ENCODE measurements around the gene TCERG1L.

Gene TCERG1L

DNA sequence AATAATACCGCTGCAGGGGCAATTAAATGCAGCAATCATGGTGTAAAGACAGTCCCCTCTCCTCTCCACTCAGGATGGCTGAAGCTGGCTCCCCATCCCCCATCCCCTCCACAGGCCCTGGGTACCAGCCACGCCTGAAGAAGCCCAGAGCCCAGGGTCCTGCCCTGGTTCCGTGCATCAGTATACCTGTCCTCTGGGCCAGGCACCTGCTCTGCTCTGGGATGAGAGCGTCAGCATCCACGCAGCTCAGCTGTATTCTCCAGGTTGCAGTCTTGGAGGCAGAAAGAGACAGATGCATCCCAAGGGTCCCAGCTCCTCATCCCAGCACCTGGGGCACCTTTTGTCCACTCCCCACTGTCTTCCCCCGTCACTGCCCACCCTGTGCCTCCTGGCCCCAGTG, 233.8 kb downstream of the TCERG1L start:
- H3K27me3 ChIP-seq (ENCODE audit: insufficient read depth, low read length, poor library complexity, severe bottlenecking), result no peaks in the 10 kb centered on the region
- H3K9me2 ChIP-seq (replicated peaks; ENCODE audit: low read depth, low read length), result no peaks in the 10 kb centered on the region
- no peaks in the 10 kb centered on the region for H4K20me1 ChIP-seq (ENCODE audit: insufficient read depth, low read length, poor library complexity, severe bottlenecking)
- peaks cover 19% of the 10 kb centered on the region; the same call in 1 of the 2 replicates for H3K9me3 ChIP-seq (ENCODE audit: insufficient read depth, low read depth, low read length)
- no peak for TF ChIP-seq EZH2phosphoT487 (IDR thresholded peaks at IDR 0.05; ENCODE audit: borderline replicate concordance)
- TF ChIP-seq, protein P1, sequence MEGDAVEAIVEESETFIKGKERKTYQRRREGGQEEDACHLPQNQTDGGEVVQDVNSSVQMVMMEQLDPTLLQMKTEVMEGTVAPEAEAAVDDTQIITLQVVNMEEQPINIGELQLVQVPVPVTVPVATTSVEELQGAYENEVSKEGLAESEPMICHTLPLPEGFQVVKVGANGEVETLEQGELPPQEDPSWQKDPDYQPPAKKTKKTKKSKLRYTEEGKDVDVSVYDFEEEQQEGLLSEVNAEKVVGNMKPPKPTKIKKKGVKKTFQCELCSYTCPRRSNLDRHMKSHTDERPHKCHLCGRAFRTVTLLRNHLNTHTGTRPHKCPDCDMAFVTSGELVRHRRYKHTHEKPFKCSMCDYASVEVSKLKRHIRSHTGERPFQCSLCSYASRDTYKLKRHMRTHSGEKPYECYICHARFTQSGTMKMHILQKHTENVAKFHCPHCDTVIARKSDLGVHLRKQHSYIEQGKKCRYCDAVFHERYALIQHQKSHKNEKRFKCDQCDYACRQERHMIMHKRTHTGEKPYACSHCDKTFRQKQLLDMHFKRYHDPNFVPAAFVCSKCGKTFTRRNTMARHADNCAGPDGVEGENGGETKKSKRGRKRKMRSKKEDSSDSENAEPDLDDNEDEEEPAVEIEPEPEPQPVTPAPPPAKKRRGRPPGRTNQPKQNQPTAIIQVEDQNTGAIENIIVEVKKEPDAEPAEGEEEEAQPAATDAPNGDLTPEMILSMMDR (conservative IDR thresholded peaks at IDR 0.05; ENCODE audit: low read length), result no peak
- no peak overlapping the region for H3K4me3 ChIP-seq (ENCODE audit: low read length, poor library complexity, severe bottlenecking)
- H3K36me3 ChIP-seq (ENCODE audit: insufficient read depth, low read length), result no peaks in the 10 kb centered on the region
- H3K79me2 ChIP-seq (ENCODE audit: insufficient read depth, low read length), result no peaks in the 10 kb centered on the region
- H2AFZ ChIP-seq (ENCODE audit: low read length), result no peak overlapping the region
- H3F3A ChIP-seq (ENCODE audit: low read depth), result no peaks in the 10 kb centered on the region
- H3K4me1 ChIP-seq (ENCODE audit: insufficient read depth, low read length, poor library complexity, severe bottlenecking), result no peaks in the 10 kb centered on the region
- no peak overlapping the region for H3K9ac ChIP-seq (ENCODE audit: low read depth, low read length, poor library complexity, severe bottlenecking)
- H3K4me2 ChIP-seq (ENCODE audit: low read depth, low read length, poor library complexity, severe bottlenecking), result no peak overlapping the region

DNA sequence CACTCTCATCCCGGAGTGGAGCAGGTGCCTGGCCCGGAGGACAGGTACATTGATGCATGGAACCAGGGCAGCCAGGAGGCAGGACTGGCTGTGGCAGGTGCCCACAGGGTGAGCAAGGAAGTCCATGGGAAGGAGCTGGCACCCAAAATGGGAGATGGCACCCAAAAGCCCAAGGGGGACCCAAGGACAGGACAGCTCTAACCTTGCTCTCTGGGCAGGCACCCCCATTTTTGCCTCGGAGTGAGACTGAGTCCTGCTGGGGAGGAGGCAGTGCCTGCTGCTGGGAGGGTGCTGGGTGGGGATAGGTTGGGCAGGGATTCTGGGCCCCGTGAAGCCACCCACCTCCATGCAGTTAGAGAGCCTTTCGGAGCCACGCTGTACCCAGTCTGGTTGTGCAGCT, 234.5 kb downstream of the TCERG1L start:
- Histone ChIP-seq H3F3A (ENCODE audit: low read depth) (no peaks in the 10 kb centered on the region), H3K4me2 (ENCODE audit: low read depth, low read length, poor library complexity, severe bottlenecking) (no peak overlapping the region), H3K79me2 (ENCODE audit: insufficient read depth, low read length) (no peaks in the 10 kb centered on the region), H3K36me3 (ENCODE audit: insufficient read depth, low read length) (no peaks in the 10 kb centered on the region), H3K9me2 (replicated peaks; ENCODE audit: low read depth, low read length) (no peaks in the 10 kb centered on the region), H3K4me3 (ENCODE audit: low read length, poor library complexity, severe bottlenecking) (no peak overlapping the region), H3K9ac (ENCODE audit: low read depth, low read length, poor library complexity, severe bottlenecking) (no peak overlapping the region), H4K20me1 (ENCODE audit: insufficient read depth, low read length, poor library complexity, severe bottlenecking) (no peaks in the 10 kb centered on the region), H3K4me1 (ENCODE audit: insufficient read depth, low read length, poor library complexity, severe bottlenecking) (no peaks in the 10 kb centered on the region), H3K9me3 (ENCODE audit: insufficient read depth, low read depth, low read length) (peaks cover 23% of the 10 kb centered on the region; the same call in 1 of the 2 replicates), H2AFZ (ENCODE audit: low read length) (no peak overlapping the region), H3K27me3 (ENCODE audit: insufficient read depth, low read length, poor library complexity, severe bottlenecking) (no peaks in the 10 kb centered on the region)
- TF ChIP-seq, protein P1 (conservative IDR thresholded peaks at IDR 0.05; ENCODE audit: low read length), result no peak
- no peak for TF ChIP-seq EZH2phosphoT487 (IDR thresholded peaks at IDR 0.05; ENCODE audit: borderline replicate concordance)

DNA sequence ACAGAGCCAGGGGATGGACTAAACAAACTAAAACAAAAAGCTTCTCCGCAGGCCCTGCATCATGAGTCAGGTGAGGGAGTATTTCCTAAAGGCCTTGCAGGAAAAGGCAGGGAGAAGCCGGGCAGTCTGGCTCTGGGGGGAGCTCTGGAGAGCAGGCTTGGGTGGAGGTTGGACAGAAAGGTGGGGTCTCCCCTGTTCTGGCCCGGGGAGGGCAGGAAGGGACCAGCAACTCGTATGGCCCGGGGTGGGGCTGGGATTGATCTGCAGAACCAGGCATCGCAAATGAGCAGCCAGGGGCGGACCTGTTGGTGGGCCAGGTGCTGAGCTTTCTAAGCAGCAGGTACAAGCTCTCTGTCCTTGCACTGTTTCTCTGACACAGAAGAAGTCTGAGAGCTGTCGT, 235.2 kb downstream of the TCERG1L start:
- TF ChIP-seq EZH2phosphoT487 (IDR thresholded peaks at IDR 0.05; ENCODE audit: borderline replicate concordance), result no peak
- TF ChIP-seq, protein P1 (conservative IDR thresholded peaks at IDR 0.05; ENCODE audit: low read length), result no peak
- H3K9ac ChIP-seq (ENCODE audit: low read depth, low read length, poor library complexity, severe bottlenecking), result no peak overlapping the region
- no peak overlapping the region for H3K4me3 ChIP-seq (ENCODE audit: low read length, poor library complexity, severe bottlenecking)
- H3K79me2 ChIP-seq (ENCODE audit: insufficient read depth, low read length), result no peaks in the 10 kb centered on the region
- H3K4me2 ChIP-seq (ENCODE audit: low read depth, low read length, poor library complexity, severe bottlenecking), result no peak overlapping the region
- no peaks in the 10 kb centered on the region for H3K27me3 ChIP-seq (ENCODE audit: insufficient read depth, low read length, poor library complexity, severe bottlenecking)
- H2AFZ ChIP-seq (ENCODE audit: low read length), result no peak overlapping the region
- H4K20me1 ChIP-seq (ENCODE audit: insufficient read depth, low read length, poor library complexity, severe bottlenecking), result no peaks in the 10 kb centered on the region
- H3K9me2 ChIP-seq (replicated peaks; ENCODE audit: low read depth, low read length), result no peaks in the 10 kb centered on the region
- H3K36me3 ChIP-seq (ENCODE audit: insufficient read depth, low read length), result no peaks in the 10 kb centered on the region
- H3K9me3 ChIP-seq (ENCODE audit: insufficient read depth, low read depth, low read length), result peaks cover 20% of the 10 kb centered on the region; the same call in 1 of the 2 replicates
- H3K4me1 ChIP-seq (ENCODE audit: insufficient read depth, low read length, poor library complexity, severe bottlenecking), result no peaks in the 10 kb centered on the region
- H3F3A ChIP-seq (ENCODE audit: low read depth), result no peaks in the 10 kb centered on the region
